Smooth muscle cell (in vitro differentiated cells): ENCODE data around the gene ANGPTL1. TPM values are rescaled to one million over a fixed set of nuclear protein-coding genes. Genes with fewer than 3 reads are reported as not detected.

Experiments used
- DNase-seq: peaks from one replicate; lab custom pipeline; 2025; ENCODE audit not compliant: unreplicated experiment; lab: John Stamatoyannopoulos, UW
- H2AFZ ChIP-seq: fragments of 200-600 bp; sonication (generic); 2 replicates; pipeline ENCODE4 v1.6.0; 2016; ENCODE audit warnings: antibody characterized with exemption, low read depth, mild to moderate bottlenecking
- H3F3A ChIP-seq: fragments of 200-600 bp; sonication (generic); 2 replicates; pipeline ENCODE4 v1.6.0; 2017; ENCODE audit warnings: antibody characterized with exemption, low read depth
- H3K27ac ChIP-seq: fragments of 200-600 bp; sonication (generic); 2 replicates; pipeline ENCODE4 v1.5.1; 2016; ENCODE audit warnings: low read depth, mild to moderate bottlenecking
- H3K27me3 ChIP-seq: fragments of 200-600 bp; sonication (generic); 2 replicates; pipeline ENCODE4 v1.6.1; 2016; ENCODE audit warnings: low read depth, mild to moderate bottlenecking
- H3K36me3 ChIP-seq: fragments of 200-600 bp; sonication (generic); 2 replicates; pipeline ENCODE4 v1.5.1; 2016; ENCODE audit warnings: low read depth
- H3K4me1 ChIP-seq: fragments of 200-600 bp; sonication (generic); 2 replicates; pipeline ENCODE4 v1.5.1; 2016; ENCODE audit warnings: low read depth
- H3K4me2 ChIP-seq: fragments of 200-600 bp; sonication (generic); 2 replicates; pipeline ENCODE4 v1.6.0; 2016; ENCODE audit warnings: mild to moderate bottlenecking
- H3K4me3 ChIP-seq: fragments of 200-600 bp; sonication (generic); 2 replicates; pipeline ENCODE4 v1.5.1; 2016; ENCODE audit warnings: mild to moderate bottlenecking
- H3K79me2 ChIP-seq: fragments of 200-600 bp; sonication (generic); 2 replicates; pipeline ENCODE4 v1.6.0; 2016; ENCODE audit warnings: low read depth, mild to moderate bottlenecking
- H3K9ac ChIP-seq: fragments of 200-600 bp; sonication (generic); 2 replicates; pipeline ENCODE4 v1.6.0; 2016; ENCODE audit warnings: low read depth
- H3K9me3 ChIP-seq: fragments of 200-600 bp; sonication (generic); replicated peaks from 2 replicates; pipeline ENCODE4 v1.5.1; 2016; ENCODE audit warnings: low read depth
- H4K20me1 ChIP-seq: fragments of 200-600 bp; sonication (generic); 2 replicates; pipeline ENCODE4 v1.6.0; 2016; ENCODE audit warnings: low read depth
- CTCF ChIP-seq: fragments of 200-600 bp; sonication (generic); IDR thresholded peaks from 2 replicates; pipeline ENCODE4 v1.5.1; 2017; ENCODE audit warnings: borderline replicate concordance, mild to moderate bottlenecking, antibody characterized with exemption; ENCODE audit not compliant: insufficient read depth, poor library complexity, severe bottlenecking
- WGBS: methylation state at CpG from one replicate; pipeline ENCODE4 v1.1.7; 2016; ENCODE audit warnings: low lambda C conversion rate; 5-methylcytosine and 5-hydroxymethylcytosine counted together
- polyA plus RNA-seq: library from polyadenylated mRNA; unstranded; fragments of >200 nt; fragmentation: Nextera tagmentation; extraction: Ambion mirVana; gene quantifications from 2 replicates; pipeline ENCODE4 v1.2.1, GENCODE V29; 2016
- total RNA-seq: library from RNA; depleted of rRNA; stranded (reverse); fragments of >200 nt; gene quantifications from 2 replicates; pipeline ENCODE4 v1.2.3, GENCODE V29; 2014

The ANGPTL1 gene
- total and polyA plus RNA-seq, 2 experiments from 2014 or later = 5.0 to 7.5 TPM

GRCh38 chr1:178870221-178870620 is 656 bp downstream of the ANGPTL1 start:
- peak overlapping the region; percentile 37 for H3K4me3 ChIP-seq
- H4K20me1 ChIP-seq = no peaks in the 10 kb centered on the region
- H3K36me3 ChIP-seq = no peaks in the 10 kb centered on the region
- peak overlapping the region; percentile 83 for H3K4me2 ChIP-seq
- H3K9me3 ChIP-seq = no peaks in the 10 kb centered on the region
- WGBS = 65% methylated on average over 1 of the region's 1 CpG
- no peaks in the 10 kb centered on the region for H3K79me2 ChIP-seq
- peak overlapping the region; percentile 61 for H3K27ac ChIP-seq
- DNase-seq = no peak
- H3K27me3 ChIP-seq = no peaks in the 10 kb centered on the region
- no peak for TF ChIP-seq CTCF
- peaks cover 38% of the 10 kb centered on the region for H3K4me1 ChIP-seq
- H2AFZ ChIP-seq = no peak overlapping the region
- no peak overlapping the region for H3K9ac ChIP-seq
- peaks cover 5% of the 10 kb centered on the region for H3F3A ChIP-seq

- TF ChIP-seq CTCF = no peak
- H3K79me2 ChIP-seq = no peaks in the 10 kb centered on the region
- H2AFZ ChIP-seq = no peak overlapping the region
- H3K27me3 ChIP-seq = no peaks in the 10 kb centered on the region
- H3K4me2 ChIP-seq = peak overlapping the region; percentile 83
- no peaks in the 10 kb centered on the region for H4K20me1 ChIP-seq
- peaks cover 38% of the 10 kb centered on the region for H3K4me1 ChIP-seq
- H3K27ac ChIP-seq = peak overlapping the region; percentile 61
- peaks cover 5% of the 10 kb centered on the region for H3F3A ChIP-seq
- 21% methylated on average over 3 of the region's 3 CpGs for WGBS
- H3K9ac ChIP-seq = peak overlapping the region; percentile 5
- H3K9me3 ChIP-seq = no peaks in the 10 kb centered on the region
- DNase-seq = no peak
- H3K36me3 ChIP-seq = no peaks in the 10 kb centered on the region
- peak overlapping the region; percentile 37 for H3K4me3 ChIP-seq
Measured at GRCh38 chr1:178869119-178869697, 1.7 kb downstream of the ANGPTL1 start.

- Histone ChIP-seq H3K4me3 (peak overlapping the region; percentile 37), H3K36me3 (no peaks in the 10 kb centered on the region), H2AFZ (no peak overlapping the region), H4K20me1 (no peaks in the 10 kb centered on the region), H3K4me1 (peaks cover 38% of the 10 kb centered on the region), H3K9ac (peak overlapping the region; percentile 5), H3F3A (peaks cover 5% of the 10 kb centered on the region), H3K9me3 (no peaks in the 10 kb centered on the region), H3K27ac (peak overlapping the region; percentile 61), H3K27me3 (no peaks in the 10 kb centered on the region), H3K4me2 (peak overlapping the region; percentile 83), H3K79me2 (no peaks in the 10 kb centered on the region)
- TF ChIP-seq CTCF = no peak
- WGBS = 65% methylated on average over 1 of the region's 1 CpG
- DNase-seq = no peak
Measured at GRCh38 chr1:178868706-178869105, 2.2 kb downstream of the ANGPTL1 start.

- Histone ChIP-seq H3F3A (peaks cover 5% of the 10 kb centered on the region), H3K4me2 (peak overlapping the region; percentile 83), H3K9ac (no peak overlapping the region), H3K27ac (peak overlapping the region; percentile 61), H2AFZ (no peak overlapping the region), H3K79me2 (no peaks in the 10 kb centered on the region), H3K9me3 (no peaks in the 10 kb centered on the region), H3K36me3 (no peaks in the 10 kb centered on the region), H3K27me3 (no peaks in the 10 kb centered on the region), H4K20me1 (no peaks in the 10 kb centered on the region), H3K4me1 (peaks cover 38% of the 10 kb centered on the region), H3K4me3 (peak overlapping the region; percentile 37)
- no peak for DNase-seq
- WGBS = 93% methylated on average over 5 of the region's 5 CpGs
- TF ChIP-seq CTCF = no peak
Measured at GRCh38 chr1:178867670-178868069, 3.2 kb downstream of the ANGPTL1 start.
